Astrocyte of the spinal cord (primary cell): ENCODE results near the gene PRR5L.

Experiments used
- DNase-seq: peaks from one replicate; pipeline ENCODE4 v3.0.0; 2011; ENCODE audit warnings: low read depth, low spot score
- H3K4me3 ChIP-seq: 2 replicates; pipeline ENCODE4 v1.5.1; 2011; ENCODE audit warnings: low read depth, mild to moderate bottlenecking, low read length, moderate library complexity
- in situ Hi-C: cut with HindIII; loops from 2 replicates; pipeline ENCODE4 v1.10.0; 2017; ENCODE audit warnings: low sequenced_read_pairs
- TF ChIP-seq, protein P1 (sequence below): IDR thresholded peaks from 2 replicates; pipeline ENCODE4 v1.5.1; 2012; ENCODE audit warnings: low read depth, mild to moderate bottlenecking, low read length, inconsistent platforms

The PRR5L gene

DNA sequence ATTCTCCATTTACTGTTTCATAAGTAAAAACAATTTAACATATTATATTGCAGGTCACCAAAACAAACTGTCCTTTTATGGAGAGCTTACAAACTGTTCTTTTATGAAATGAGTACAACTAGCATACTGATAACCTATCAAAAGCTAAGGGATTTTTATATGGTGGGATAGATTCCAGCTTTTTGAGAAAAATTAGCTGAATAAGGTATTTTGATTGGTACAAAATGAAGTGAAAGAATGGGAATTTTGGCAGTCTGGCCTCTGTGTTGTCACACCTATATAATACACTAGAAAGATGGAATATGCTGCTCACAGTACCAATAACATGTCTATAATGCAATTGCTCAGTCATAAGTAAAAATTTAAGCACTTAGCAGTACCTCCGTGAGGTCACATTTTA is 202.6 kb downstream of the PRR5L start:
- in situ Hi-C loops: no loop called here
- no peak overlapping the region for H3K4me3 ChIP-seq
- TF ChIP-seq, protein P1, sequence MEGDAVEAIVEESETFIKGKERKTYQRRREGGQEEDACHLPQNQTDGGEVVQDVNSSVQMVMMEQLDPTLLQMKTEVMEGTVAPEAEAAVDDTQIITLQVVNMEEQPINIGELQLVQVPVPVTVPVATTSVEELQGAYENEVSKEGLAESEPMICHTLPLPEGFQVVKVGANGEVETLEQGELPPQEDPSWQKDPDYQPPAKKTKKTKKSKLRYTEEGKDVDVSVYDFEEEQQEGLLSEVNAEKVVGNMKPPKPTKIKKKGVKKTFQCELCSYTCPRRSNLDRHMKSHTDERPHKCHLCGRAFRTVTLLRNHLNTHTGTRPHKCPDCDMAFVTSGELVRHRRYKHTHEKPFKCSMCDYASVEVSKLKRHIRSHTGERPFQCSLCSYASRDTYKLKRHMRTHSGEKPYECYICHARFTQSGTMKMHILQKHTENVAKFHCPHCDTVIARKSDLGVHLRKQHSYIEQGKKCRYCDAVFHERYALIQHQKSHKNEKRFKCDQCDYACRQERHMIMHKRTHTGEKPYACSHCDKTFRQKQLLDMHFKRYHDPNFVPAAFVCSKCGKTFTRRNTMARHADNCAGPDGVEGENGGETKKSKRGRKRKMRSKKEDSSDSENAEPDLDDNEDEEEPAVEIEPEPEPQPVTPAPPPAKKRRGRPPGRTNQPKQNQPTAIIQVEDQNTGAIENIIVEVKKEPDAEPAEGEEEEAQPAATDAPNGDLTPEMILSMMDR: no peak
- DNase-seq: no peak

DNA sequence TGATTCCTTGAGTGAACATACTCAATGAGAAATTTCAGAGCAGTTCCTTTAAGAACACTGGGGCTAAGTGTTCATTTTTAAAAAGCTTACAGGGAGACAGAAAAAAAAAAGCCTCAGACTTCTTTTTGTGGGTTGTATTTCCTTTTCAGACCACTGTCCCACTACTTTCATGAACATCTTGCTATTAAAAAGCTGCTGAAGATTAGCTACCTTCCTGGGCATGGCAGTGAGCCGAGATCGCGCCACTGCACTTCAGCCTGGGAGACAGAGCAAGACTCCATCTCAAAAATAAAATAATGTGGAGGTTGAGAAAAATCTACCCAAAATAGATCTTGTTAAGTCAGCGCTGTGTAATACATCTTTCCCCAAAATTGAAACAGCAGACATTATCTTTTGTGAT is 203.2 kb downstream of the PRR5L start:
- in situ Hi-C loops: no loop called here
- TF ChIP-seq, protein P1: no peak
- H3K4me3 ChIP-seq: no peak overlapping the region
- DNase-seq: no peak

DNA sequence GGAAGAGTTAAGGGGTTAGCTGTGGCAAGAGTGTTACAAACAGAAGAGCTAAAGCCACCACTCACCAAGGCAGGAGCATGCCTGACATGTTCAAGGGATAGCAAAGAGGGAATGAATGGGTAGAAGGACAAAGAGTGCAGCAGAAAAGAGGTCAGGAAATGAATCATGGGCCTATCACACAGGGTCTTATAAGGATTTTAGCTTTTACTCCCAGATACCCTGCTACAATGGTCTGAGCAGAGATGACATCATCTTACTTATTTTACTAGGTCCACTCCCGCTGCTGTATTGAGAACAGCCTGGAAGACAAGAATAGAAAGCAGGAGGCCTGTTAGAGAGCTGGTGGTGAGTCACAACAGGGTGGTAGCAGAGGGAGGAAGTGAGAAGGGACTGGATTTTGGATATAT is 204.2 kb downstream of the PRR5L start:
- H3K4me3 ChIP-seq: no peak overlapping the region
- in situ Hi-C loops: no loop called here
- peak; percentile 92 for DNase-seq
- TF ChIP-seq, protein P1: no peak

DNA sequence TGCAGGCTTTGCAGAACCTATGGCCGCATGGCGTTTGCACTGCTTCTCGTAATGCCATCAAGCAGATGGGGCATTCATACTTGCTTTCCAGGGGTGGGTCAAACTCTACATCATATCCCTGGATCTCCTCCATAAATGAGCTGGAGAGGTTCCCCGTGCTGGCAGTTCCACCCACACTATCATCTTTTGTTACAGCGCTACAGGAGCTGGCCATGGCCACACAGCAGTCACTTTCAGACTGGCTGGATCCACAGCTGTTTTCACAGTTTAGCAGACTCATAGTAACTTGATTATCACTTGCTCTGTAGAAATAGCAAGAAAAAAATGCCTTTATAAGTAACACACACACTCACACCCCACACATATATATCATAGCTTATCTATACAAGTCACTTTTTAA is 205.1 kb downstream of the PRR5L start:
- in situ Hi-C loops: no loop called here
- DNase-seq: no peak
- TF ChIP-seq, protein P1: no peak
- H3K4me3 ChIP-seq: no peak overlapping the region

DNA sequence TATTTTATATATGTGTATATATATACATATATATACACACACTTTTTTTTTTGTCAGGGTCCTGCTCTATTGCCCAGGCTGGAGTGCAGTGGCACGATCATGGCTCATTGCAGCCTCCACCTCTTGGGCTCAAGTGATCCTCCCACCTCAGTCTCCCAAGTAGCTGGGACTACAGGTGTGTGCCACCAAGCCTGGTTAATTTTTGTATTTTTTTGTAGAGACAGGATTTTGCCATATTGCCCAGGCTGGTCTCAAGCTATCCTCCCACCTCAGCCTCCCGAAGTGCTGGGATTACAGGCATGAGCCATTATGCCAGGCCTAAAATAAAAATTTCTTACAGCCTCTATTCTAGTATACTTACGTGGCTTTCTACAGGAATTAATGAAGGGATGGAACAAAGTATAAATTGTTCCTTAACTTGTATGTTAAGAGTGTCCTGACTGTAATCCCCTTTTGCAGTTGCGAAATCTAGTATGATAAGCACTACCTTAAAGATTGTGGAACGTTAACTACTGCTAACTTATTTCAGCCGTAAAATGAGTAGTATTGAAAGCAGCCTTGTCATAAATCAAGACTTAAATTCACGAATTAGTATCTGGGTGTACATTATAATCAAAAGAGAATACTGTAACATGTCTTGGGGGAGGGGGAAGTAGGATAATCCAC is 211.9 kb downstream of the PRR5L start:
- no peak overlapping the region for H3K4me3 ChIP-seq
- DNase-seq: no peak
- in situ Hi-C loops: no loop called here
- TF ChIP-seq, protein P1: no peak

DNA sequence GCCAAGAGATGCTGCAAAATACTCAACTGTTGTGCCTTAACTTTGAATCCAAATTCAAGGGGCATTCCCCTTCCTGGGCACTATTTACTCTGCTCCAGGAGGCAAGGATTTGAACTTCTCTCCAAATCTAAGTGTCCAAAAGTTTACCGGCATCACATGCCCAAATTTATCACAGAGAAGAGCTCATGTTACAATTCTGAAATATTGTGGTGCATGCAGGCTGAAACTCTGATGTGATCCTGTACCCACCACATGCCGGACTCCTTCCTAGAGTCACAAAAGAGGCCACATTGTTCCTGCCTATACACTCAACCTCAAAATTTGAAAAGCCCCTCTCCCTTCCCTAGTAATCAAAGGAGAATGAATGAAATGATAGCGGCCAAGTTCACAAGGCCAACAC is 212.7 kb downstream of the PRR5L start:
- H3K4me3 ChIP-seq: peak overlapping the region; percentile 71
- TF ChIP-seq, protein P1: no peak
- peak; percentile 9 for DNase-seq
- in situ Hi-C loops: no loop called here
